Keratinocyte (primary cell): ENCODE results near the gene DGLUCY. TPM values are rescaled to one million over a fixed set of nuclear protein-coding genes. Genes with fewer than 3 reads are reported as not detected.

Experiments
- DNase-seq: peaks from one replicate; pipeline ENCODE4 v3.0.0-alpha.2; 2011; ENCODE audit warnings: low read depth, missing footprints, low spot score
- FAIRE-seq: peaks from 2 replicates; lab custom pipeline; 2011; peaks lifted over from hg19 to GRCh38; lab: Jason Lieb, UNC
- H2AFZ ChIP-seq: 2 replicates; pipeline ENCODE4 v1.6.0; 2012; ENCODE audit warnings: low read length, control low read depth, inconsistent platforms; ENCODE audit not compliant: control insufficient read depth
- H3K27ac ChIP-seq: 2 replicates; pipeline ENCODE4 v1.5.1; 2011; ENCODE audit warnings: low read length; ENCODE audit not compliant: control insufficient read depth, insufficient read depth
- H3K27me3 ChIP-seq: 3 replicates; pipeline ENCODE4 v1.6.0; 2011; ENCODE audit warnings: low read length; ENCODE audit not compliant: control insufficient read depth, insufficient read depth; ENCODE audit errors: extremely low read depth
- H3K36me3 ChIP-seq, 2 experiments: 2 replicates in 1 of 2; 3 replicates in 1 of 2; pipeline ENCODE4 v1.5.1; 2011; ENCODE audit warnings: low read length in 2 of 2, mild to moderate bottlenecking in 1 of 2; ENCODE audit not compliant: control insufficient read depth in 2 of 2, insufficient read depth in 2 of 2; ENCODE audit errors: extremely low read depth in 1 of 2
- H3K4me1 ChIP-seq: 3 replicates; pipeline ENCODE4 v1.5.1; 2011; ENCODE audit warnings: low read length; ENCODE audit not compliant: control insufficient read depth, insufficient read depth; ENCODE audit errors: extremely low read depth
- H3K4me2 ChIP-seq: 3 replicates; pipeline ENCODE4 v1.6.0; 2011; ENCODE audit warnings: low read depth, low read length; ENCODE audit not compliant: control insufficient read depth, insufficient read depth; ENCODE audit errors: extremely low read depth
- H3K4me3 ChIP-seq, 3 experiments: fragments of 200-600 bp in 1 of 3; sonication (generic) in 1 of 3; 2 replicates in 2 of 3; 3 replicates in 1 of 3; pipeline ENCODE4 v1.5.1; 2011 to 2016; ENCODE audit warnings: low read length in 3 of 3, mild to moderate bottlenecking in 3 of 3, control low read depth in 2 of 3, inconsistent platforms in 1 of 3, low read depth in 1 of 3, mixed read lengths in 1 of 3, mixed run types in 1 of 3, moderate library complexity in 1 of 3; ENCODE audit not compliant: control insufficient read depth in 2 of 3, insufficient read depth in 2 of 3; ENCODE audit errors: extremely low read depth in 1 of 3
- H3K79me2 ChIP-seq: 2 replicates; pipeline ENCODE4 v1.6.0; 2012; ENCODE audit warnings: low read length; ENCODE audit not compliant: control insufficient read depth, insufficient read depth
- H3K9ac ChIP-seq: 3 replicates; pipeline ENCODE4 v1.6.0; 2011; ENCODE audit warnings: low read length; ENCODE audit not compliant: control insufficient read depth, insufficient read depth; ENCODE audit errors: extremely low read depth
- H3K9me1 ChIP-seq: 3 replicates; pipeline ENCODE4 v1.6.0; 2011; ENCODE audit warnings: low read length; ENCODE audit not compliant: control insufficient read depth, insufficient read depth; ENCODE audit errors: extremely low read depth
- H3K9me3 ChIP-seq: 2 replicates; pipeline ENCODE4 v1.5.1; 2012; ENCODE audit warnings: low read depth, low read length; ENCODE audit not compliant: control insufficient read depth
- H4K20me1 ChIP-seq: 3 replicates; pipeline ENCODE4 v1.6.0; 2011; ENCODE audit warnings: low read length; ENCODE audit not compliant: control insufficient read depth, insufficient read depth; ENCODE audit errors: extremely low read depth
- EZH2 ChIP-seq: IDR thresholded peaks from one replicate; pipeline ENCODE4 v1.6.1; 2012; ENCODE audit warnings: inconsistent platforms, mild to moderate bottlenecking, low read length, moderate library complexity
- dilution Hi-C: fragments of 300-500 bp; cut with MboI; formaldehyde crosslinking; loops from one replicate; pipeline ENCODE4 v1.7.0; 2020; ENCODE audit warnings: low sequenced_read_pairs; ENCODE audit not compliant: extremely low pct_ligation_motif_present
- polyA plus RNA-seq, 5 experiments: library from polyadenylated mRNA; depleted of rRNA in 3 of 5; stranded (reverse) in 3 of 5; stranded (forward) in 1 of 5; unstranded in 1 of 5; fragments of >200 nt; gene quantifications; 1 replicate in 1 of 5; 2 replicates in 3 of 5; 3 replicates in 1 of 5; pipeline versions ENCODE4 v1.2.1 to v1.2.3, GENCODE V29; 2011 to 2012; ENCODE audit warnings: missing spikeins in 2 of 5, low read depth in 1 of 5, low replicate concordance in 1 of 5
- TF ChIP-seq, protein P1 (sequence below), 3 experiments: IDR thresholded peaks in 1 of 3; conservative IDR thresholded peaks in 1 of 3; optimal IDR thresholded peaks in 1 of 3; 2 replicates in 2 of 3; 3 replicates in 1 of 3; pipeline versions ENCODE3 to v1.5.1; 2011; ENCODE audit warnings: low read length in 3 of 3, mild to moderate bottlenecking in 3 of 3, moderate library complexity in 2 of 3, control low read depth in 1 of 3, inconsistent platforms in 1 of 3; ENCODE audit not compliant: insufficient read depth in 2 of 3; ENCODE audit errors: extremely low read depth in 1 of 3

The DGLUCY gene
- polyA plus RNA-seq, 1 donor (not counting 4 experiments of a cell fraction or from before 2014, with no cell fraction given), result 19.4 TPM

DNA sequence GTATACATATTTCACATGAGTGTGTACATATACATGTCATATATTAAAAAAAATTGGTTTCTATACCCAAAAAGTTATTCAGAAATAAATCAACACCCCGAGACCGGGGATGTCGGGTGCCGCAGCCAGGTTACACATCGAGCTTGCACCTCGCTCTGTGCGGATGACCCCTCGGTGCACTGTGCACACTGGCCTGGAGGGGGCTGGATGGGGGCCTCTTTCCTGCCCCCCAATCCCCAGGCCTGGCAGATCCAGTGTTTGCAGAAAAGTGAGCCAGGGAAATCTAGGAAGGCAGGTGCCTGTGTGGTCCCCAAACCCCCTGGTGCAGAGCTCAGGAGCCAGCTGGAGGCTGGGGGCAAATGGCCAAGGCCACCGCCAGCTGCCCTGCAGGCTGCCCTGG, 157.8 kb downstream of the DGLUCY start:
- DNase-seq (no peak), FAIRE-seq (no peak)
- H3K4me2 ChIP-seq, result no peak overlapping the region
- peaks cover 6% of the 10 kb centered on the region for H3K4me1 ChIP-seq
- dilution Hi-C loops, result no loop called here
- H3K4me3 ChIP-seq, result no peak overlapping the region
- H4K20me1 ChIP-seq, result no peaks in the 10 kb centered on the region
- H2AFZ ChIP-seq, result no peak overlapping the region
- no peaks in the 10 kb centered on the region for H3K79me2 ChIP-seq
- no peaks in the 10 kb centered on the region for H3K9me3 ChIP-seq
- H3K9me1 ChIP-seq, result no peaks in the 10 kb centered on the region
- TF ChIP-seq EZH2, result no peak
- TF ChIP-seq, protein P1, sequence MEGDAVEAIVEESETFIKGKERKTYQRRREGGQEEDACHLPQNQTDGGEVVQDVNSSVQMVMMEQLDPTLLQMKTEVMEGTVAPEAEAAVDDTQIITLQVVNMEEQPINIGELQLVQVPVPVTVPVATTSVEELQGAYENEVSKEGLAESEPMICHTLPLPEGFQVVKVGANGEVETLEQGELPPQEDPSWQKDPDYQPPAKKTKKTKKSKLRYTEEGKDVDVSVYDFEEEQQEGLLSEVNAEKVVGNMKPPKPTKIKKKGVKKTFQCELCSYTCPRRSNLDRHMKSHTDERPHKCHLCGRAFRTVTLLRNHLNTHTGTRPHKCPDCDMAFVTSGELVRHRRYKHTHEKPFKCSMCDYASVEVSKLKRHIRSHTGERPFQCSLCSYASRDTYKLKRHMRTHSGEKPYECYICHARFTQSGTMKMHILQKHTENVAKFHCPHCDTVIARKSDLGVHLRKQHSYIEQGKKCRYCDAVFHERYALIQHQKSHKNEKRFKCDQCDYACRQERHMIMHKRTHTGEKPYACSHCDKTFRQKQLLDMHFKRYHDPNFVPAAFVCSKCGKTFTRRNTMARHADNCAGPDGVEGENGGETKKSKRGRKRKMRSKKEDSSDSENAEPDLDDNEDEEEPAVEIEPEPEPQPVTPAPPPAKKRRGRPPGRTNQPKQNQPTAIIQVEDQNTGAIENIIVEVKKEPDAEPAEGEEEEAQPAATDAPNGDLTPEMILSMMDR (optimal IDR thresholded peaks at IDR 0.05 in 1 of 3, IDR thresholded peaks at IDR 0.05 in 1 of 3, conservative IDR thresholded peaks at IDR 0.05 in 1 of 3; ENCODE audit: extremely low read depth in 1 of 3, insufficient read depth in 2 of 3, low read length in 3 of 3), result no peak
- no peak overlapping the region for H3K9ac ChIP-seq
- no peaks in the 10 kb centered on the region for H3K27me3 ChIP-seq
- H3K36me3 ChIP-seq, result no peaks in the 10 kb centered on the region
- no peak overlapping the region for H3K27ac ChIP-seq

DNA sequence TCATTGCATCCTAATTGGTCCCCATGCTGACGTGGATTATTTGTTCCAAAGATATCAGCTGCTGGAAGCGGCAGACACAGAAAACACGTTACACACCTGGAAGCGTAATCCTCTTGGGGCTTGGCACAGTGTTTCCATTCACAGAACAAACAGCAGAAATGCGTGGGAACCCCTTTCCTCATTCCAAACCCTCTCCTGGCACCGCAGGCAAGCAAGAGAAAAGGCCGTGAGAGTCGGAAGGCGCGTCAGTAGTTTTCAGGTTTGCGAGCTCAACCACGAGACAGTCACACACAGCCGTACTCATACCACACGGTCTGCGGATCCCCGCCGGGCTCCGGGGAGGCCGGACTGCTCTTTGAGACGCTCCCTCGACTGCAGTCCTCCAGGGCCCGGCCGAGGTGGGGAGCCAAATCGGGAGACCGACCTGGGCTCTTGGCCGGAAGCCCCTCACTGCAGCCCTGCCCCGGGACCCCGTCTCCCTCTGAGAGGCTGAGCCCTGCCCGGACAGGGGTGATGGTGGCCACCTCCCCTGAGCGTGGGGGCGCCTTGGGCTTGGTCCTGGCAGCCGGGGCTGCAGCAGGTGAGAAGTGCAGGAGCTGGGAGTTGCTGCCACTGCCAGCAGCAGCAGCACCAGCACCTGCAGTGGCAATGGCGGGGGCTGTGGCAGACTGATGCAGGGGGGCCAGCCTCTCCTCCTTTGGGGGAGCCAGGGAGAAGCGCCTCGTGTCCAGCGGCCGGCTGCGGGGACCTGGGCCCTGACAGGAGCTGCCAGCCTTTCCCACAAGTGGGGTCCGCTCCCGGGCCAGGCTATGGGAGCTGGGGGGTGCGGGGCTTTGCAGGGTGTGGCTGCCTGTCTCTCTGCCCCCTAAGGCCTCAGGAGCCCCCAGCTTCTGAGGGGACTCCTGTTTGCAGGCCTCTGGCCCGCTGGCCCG, 158.7 kb downstream of the DGLUCY start:
- dilution Hi-C loops, result no loop called here
- Histone ChIP-seq H3K9me3 (no peaks in the 10 kb centered on the region), H3K27ac (no peak overlapping the region), H3K36me3 (no peaks in the 10 kb centered on the region), H3K4me2 (no peak overlapping the region), H3K4me3 (no peak overlapping the region), H3K9ac (no peak overlapping the region), H2AFZ (no peak overlapping the region), H3K79me2 (no peaks in the 10 kb centered on the region), H4K20me1 (no peaks in the 10 kb centered on the region), H3K4me1 (peaks cover 11% of the 10 kb centered on the region), H3K9me1 (no peaks in the 10 kb centered on the region), H3K27me3 (no peaks in the 10 kb centered on the region)
- DNase-seq, result no peak
- TF ChIP-seq EZH2, result no peak
- TF ChIP-seq, protein P1 (optimal IDR thresholded peaks at IDR 0.05 in 1 of 3, IDR thresholded peaks at IDR 0.05 in 1 of 3, conservative IDR thresholded peaks at IDR 0.05 in 1 of 3; ENCODE audit: extremely low read depth in 1 of 3, insufficient read depth in 2 of 3, low read length in 3 of 3), result no peak
- no peak for FAIRE-seq
